Measurements from ENCODE around the gene RNF157.

DNA sequence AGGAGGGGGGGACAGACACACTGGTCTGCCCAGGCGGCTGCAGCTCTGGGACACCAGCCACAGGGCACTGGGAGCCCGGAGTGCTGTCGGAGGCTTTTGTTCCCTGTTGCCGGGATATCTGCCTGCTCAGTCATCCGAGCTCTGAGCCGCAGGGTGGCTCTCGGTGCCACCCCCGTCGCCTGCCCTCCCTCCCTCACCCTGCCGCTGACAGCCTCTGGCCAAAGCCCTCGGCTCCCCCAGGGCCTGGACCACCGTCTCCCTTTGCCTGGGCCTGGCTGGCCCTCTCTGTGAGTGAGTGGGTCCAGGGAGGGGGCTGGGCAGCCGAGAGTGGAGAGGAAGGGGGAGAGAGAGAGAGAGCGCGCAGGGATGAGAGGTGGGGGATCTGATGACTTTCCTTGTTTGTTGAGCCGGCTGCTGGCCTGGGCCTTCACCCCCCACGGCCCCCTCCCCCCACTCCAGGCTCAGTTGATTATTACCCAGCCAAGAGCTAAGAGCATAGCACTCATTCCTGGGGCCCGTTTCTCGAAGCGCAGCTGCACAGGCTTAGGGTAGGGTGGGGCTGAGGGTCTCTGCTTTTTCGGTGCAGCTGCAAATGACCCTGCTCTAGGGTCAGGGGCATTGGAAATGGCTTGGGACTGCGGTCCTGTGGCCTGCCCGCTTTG lies 101.9 kb downstream of the RNF157 start:
- TF ChIP-seq, protein P1, sequence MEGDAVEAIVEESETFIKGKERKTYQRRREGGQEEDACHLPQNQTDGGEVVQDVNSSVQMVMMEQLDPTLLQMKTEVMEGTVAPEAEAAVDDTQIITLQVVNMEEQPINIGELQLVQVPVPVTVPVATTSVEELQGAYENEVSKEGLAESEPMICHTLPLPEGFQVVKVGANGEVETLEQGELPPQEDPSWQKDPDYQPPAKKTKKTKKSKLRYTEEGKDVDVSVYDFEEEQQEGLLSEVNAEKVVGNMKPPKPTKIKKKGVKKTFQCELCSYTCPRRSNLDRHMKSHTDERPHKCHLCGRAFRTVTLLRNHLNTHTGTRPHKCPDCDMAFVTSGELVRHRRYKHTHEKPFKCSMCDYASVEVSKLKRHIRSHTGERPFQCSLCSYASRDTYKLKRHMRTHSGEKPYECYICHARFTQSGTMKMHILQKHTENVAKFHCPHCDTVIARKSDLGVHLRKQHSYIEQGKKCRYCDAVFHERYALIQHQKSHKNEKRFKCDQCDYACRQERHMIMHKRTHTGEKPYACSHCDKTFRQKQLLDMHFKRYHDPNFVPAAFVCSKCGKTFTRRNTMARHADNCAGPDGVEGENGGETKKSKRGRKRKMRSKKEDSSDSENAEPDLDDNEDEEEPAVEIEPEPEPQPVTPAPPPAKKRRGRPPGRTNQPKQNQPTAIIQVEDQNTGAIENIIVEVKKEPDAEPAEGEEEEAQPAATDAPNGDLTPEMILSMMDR (IDR thresholded peaks at IDR 0.05), result no peak
- TF ChIP-seq POLR2A (IDR thresholded peaks at IDR 0.05) (no peak), POLR2AphosphoS5 (IDR thresholded peaks at IDR 0.05) (no peak), EP300 (IDR thresholded peaks at IDR 0.05; ENCODE audit: low read depth) (no peak)

All from transverse colon (tissue), 4 donors.